ENCODE measurements around the gene HTT. TPM values are rescaled to one million over a fixed set of nuclear protein-coding genes. Genes with fewer than 3 reads are reported as not detected.

HTT gene
- total and polyA plus RNA-seq, 10 of the 15 experiments (the other 5 are each of a cell fraction or from before 2014, with no cell fraction given), result 3.3 to 113 (median 43.3) TPM

- WGBS (ENCODE audit: insufficient coverage, insufficient replicate concordance, low lambda C conversion rate, missing lambda C conversion rate), result 97% methylated on average over 12 of the region's 12 CpGs
- H3K79me2 ChIP-seq (ENCODE audit: control insufficient read depth, insufficient read depth, low read length), result no peaks in the 10 kb centered on the region
- H3K36me3 ChIP-seq (ENCODE audit: control insufficient read depth in 2 of 2, insufficient read depth in 2 of 2, low read length in 1 of 2), result peaks cover 39 to 51% of the 10 kb centered on the region in 2 experiments
- no peak overlapping the region for H3K9ac ChIP-seq (ENCODE audit: control insufficient read depth, insufficient read depth, low read length)
- no peaks in the 10 kb centered on the region for H3K9me3 ChIP-seq (replicated peaks; ENCODE audit: control insufficient read depth, insufficient read depth, low read length)
- H3K4me3 ChIP-seq, result no peak overlapping the region
- POLR2A ChIA-PET, result interaction anchor here (1.6 kb wide), 1 partner anchor 13 kb away, joined by 4 read pairs; no protein-coding TSS in a partner anchor
- CTCF ChIA-PET, result no interaction called here
- H3K4me2 ChIP-seq (ENCODE audit: control insufficient read depth, insufficient read depth), result no peak overlapping the region
- RAD21 ChIA-PET (ENCODE audit: unreplicated experiment), result no interaction called here
- in situ Hi-C loops (cut with MboI) (no loop called here), intact Hi-C loops (cut with micrococcal nuclease; ENCODE audit: unreplicated experiment) (no loop called here)
- ATAC-seq (no peak), DNase-seq (ENCODE audit: low read depth, low spot score) (no peak), FAIRE-seq (no peak)
- SMC1A ChIA-PET (ENCODE audit: uncharacterized antibody, unreplicated experiment), result no interaction called here
- H2AFZ ChIP-seq (ENCODE audit: control insufficient read depth, low read depth, low read length), result no peak overlapping the region
- BruUV-seq (replicated peaks), result no TSS peak
- H3K27ac ChIP-seq (ENCODE audit: control insufficient read depth, insufficient read depth), result no peak overlapping the region
- H4K20me1 ChIP-seq (ENCODE audit: control insufficient read depth, insufficient read depth), result no peaks in the 10 kb centered on the region
- no peaks in the 10 kb centered on the region for H3K4me1 ChIP-seq (ENCODE audit: control insufficient read depth, insufficient read depth, low read length)
- TF ChIP-seq RFX5 (IDR thresholded peaks at IDR 0.05; ENCODE audit: low read depth, low read length), result no peak
- TF ChIP-seq SMAD1 (IDR thresholded peaks at IDR 0.05; ENCODE audit: low read depth, partially characterized antibody), result no peak
- TF ChIP-seq EP300 (IDR thresholded peaks at IDR 0.05; ENCODE audit: borderline replicate concordance in 1 of 2, control insufficient read depth in 1 of 2, low read depth in 2 of 2, low read length in 2 of 2), result no peak
- no peak for TF ChIP-seq TCF3 (IDR thresholded peaks at IDR 0.05; ENCODE audit: borderline replicate concordance, insufficient read depth, low read depth, low read length)
- no peak for TF ChIP-seq ZNF274 (IDR thresholded peaks at IDR 0.05; ENCODE audit: insufficient read depth, insufficient read length)
- no peak for TF ChIP-seq TCF7 (IDR thresholded peaks at IDR 0.05; ENCODE audit: borderline replicate concordance)
- no peak for TF ChIP-seq ZBTB33 (IDR thresholded peaks at IDR 0.05)
- H3K27me3 ChIP-seq (replicated peaks in 1 of 2; ENCODE audit: control insufficient read depth in 2 of 2, insufficient read depth in 2 of 2, low read length in 1 of 2), result no peaks in the 10 kb centered on the region
Measured at GRCh38 chr4:3215256-3215655, 140.8 kb downstream of the HTT start.

Data from GM12878 (cell line).